CD4-positive, alpha-beta T cell treated with Interleukin-15 for 1 hour (primary cell): ENCODE measurements around the gene MND1.
"Not testable (repeated sequence)": the region's sequence is repeated elsewhere in the genome, so short reads cannot be mapped to it uniquely, and the experiment has no call there.

Experiments
- DNase-seq: peaks from one replicate; pipeline ENCODE4 v3.0.0-alpha.2; 2020

MND1 gene

GRCh38 chr4:153448003-153448731, 103.7 kb downstream of the MND1 start:
- DNase-seq, result no peak

- no peak for DNase-seq
Observed at GRCh38 chr4:153449338-153449737, 104.8 kb downstream of the MND1 start.

GRCh38 chr4:153450544-153450917, 106.0 kb downstream of the MND1 start:
- no peak for DNase-seq

- not testable (repeated sequence) for DNase-seq
Observed at GRCh38 chr4:153451145-153451544, 106.7 kb downstream of the MND1 start.

GRCh38 chr4:153451911-153452657, 107.6 kb downstream of the MND1 start:
- no peak for DNase-seq

DNA sequence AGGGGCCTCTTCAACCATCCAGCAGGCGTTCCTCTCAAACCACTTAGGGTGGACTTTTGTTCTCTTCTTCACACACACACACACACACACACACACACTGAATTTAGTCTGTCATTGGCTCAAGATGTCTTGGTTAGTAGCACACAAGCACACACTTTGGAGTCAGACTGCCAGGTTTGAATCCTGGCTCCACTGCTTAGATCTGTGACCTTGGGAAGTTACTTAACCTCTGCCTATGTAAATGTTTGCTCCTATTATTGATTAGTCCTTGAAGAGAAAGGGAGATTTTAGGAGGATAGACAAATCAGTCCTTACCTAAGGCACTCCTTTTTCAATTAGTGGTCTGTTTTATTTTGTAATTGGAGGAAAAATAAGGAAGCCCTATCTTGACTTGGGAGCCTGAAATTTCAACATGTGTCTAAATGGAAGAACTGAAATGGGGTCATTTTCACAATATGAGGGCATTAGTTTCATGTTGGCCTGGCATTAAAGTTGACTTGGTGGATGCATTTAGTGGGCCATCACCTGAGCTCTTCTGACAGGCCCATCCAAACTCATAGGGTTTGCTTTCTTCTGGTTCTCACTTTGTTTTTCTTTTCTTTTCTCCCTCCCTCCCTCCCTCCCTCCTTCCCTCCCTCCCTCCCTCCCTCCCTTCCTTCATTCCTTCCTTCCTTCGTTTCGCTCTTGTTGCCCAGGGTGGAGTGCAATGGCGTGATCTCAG, 108.3 kb downstream of the MND1 start:
- no peak for DNase-seq

GRCh38 chr4:153453402-153453801, 108.9 kb downstream of the MND1 start:
- DNase-seq, result no peak

GRCh38 chr4:153458969-153459368, 114.5 kb downstream of the MND1 start:
- no peak for DNase-seq

DNA sequence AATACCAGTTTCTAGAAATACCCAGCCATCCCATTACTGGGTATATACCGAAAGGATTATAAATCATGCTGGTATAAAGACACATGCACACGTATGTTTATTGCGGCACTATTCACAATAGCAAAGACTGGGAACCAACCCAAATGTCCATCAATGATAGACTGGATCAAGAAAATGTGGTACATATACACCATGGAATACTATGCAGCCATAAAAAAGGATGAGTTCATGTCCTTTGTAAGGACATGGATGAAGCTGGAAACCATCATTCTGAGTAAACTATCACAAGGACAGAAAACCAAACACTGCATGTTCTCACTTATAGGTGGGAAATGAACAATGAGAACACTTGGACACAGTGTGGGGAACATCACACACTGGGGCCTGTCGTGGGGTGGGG, 117.1 kb downstream of the MND1 start:
- DNase-seq, result not testable (repeated sequence)

- no peak for DNase-seq
Observed at GRCh38 chr4:153464068-153464467, 119.6 kb downstream of the MND1 start.
